Breast epithelium (tissue), 4 donors: Measurements from ENCODE around the gene ADAT3. TPM values are rescaled to one million over a fixed set of nuclear protein-coding genes. Genes with fewer than 3 reads are reported as not detected.

ENCODE experiments used
- DNase-seq, 2 donors: peaks; one replicate each; pipeline ENCODE4 v3.0.0-alpha.2; 2019; ENCODE audit warnings: low spot score in 2 of 2
- H3K27ac ChIP-seq, 2 donors: fragments of 200-600 bp; sonication (generic) in 1 of 2; one replicate each; pipeline ENCODE4 v1.5.1; 2016 to 2019; ENCODE audit warnings: mild to moderate bottlenecking in 1 of 2
- H3K27me3 ChIP-seq, 2 donors: fragments of 200-600 bp; sonication (generic) in 1 of 2; one replicate each; pipeline versions ENCODE4 v1.5.1 to v1.6.0; 2017 to 2019; ENCODE audit warnings: control low read depth in 1 of 2, mild to moderate bottlenecking in 1 of 2
- H3K36me3 ChIP-seq: fragments of 200-600 bp; one replicate; pipeline ENCODE4 v1.5.1; 2019
- H3K4me1 ChIP-seq, 2 donors: fragments of 200-600 bp; sonication (generic); one replicate each; pipeline ENCODE4 v1.5.1; 2016 to 2019; ENCODE audit warnings: control low read depth in 1 of 2
- H3K4me3 ChIP-seq, 3 donors: fragments of 200-600 bp; sonication (generic); 1 replicate in 2 of 3; 2 replicates in 1 of 3; pipeline ENCODE4 v1.5.1; 2016 to 2019; ENCODE audit warnings: mild to moderate bottlenecking in 3 of 3, moderate library complexity in 2 of 3
- H3K9me3 ChIP-seq, 2 donors: fragments of 200-600 bp; sonication (generic) in 1 of 2; one replicate each; pipeline ENCODE4 v1.5.1; 2016 to 2019; ENCODE audit warnings: control low read depth in 1 of 2
- POLR2A ChIP-seq: fragments of 450-650 bp; IDR thresholded peaks from one replicate; pipeline ENCODE4 v1.6.1; 2016; ENCODE audit warnings: antibody characterized with exemption, mild to moderate bottlenecking, moderate library complexity
- POLR2AphosphoS5 ChIP-seq, 3 donors: sonication (generic); formaldehyde crosslinking; IDR thresholded peaks; one replicate each; pipeline ENCODE4 v1.6.1; 2017; ENCODE audit warnings: antibody characterized with exemption in 3 of 3
- intact Hi-C: fragments of 100-400 bp; cut with DNase I; formaldehyde crosslinking; loops from one replicate; pipeline ENCODE4 v1.15.1; 2023; ENCODE audit warnings: low total_unique reads
- total RNA-seq, 3 donors: library from RNA; depleted of rRNA; stranded (reverse); fragments of >200 nt; gene quantifications; one replicate each; pipeline ENCODE4 v1.1.0, GENCODE V29; 2016
- TF ChIP-seq, protein P1 (sequence below), 3 donors: fragments of 450-650 bp; IDR thresholded peaks; one replicate each; pipeline ENCODE4 v1.5.1; 2016 to 2017; ENCODE audit warnings: antibody characterized with exemption in 3 of 3, mild to moderate bottlenecking in 3 of 3, moderate library complexity in 3 of 3

ADAT3 gene
- total RNA-seq, 3 donors from 2014 or later, result 1.1 to 5.4 (median 4.9) TPM

- TF ChIP-seq, protein P1, sequence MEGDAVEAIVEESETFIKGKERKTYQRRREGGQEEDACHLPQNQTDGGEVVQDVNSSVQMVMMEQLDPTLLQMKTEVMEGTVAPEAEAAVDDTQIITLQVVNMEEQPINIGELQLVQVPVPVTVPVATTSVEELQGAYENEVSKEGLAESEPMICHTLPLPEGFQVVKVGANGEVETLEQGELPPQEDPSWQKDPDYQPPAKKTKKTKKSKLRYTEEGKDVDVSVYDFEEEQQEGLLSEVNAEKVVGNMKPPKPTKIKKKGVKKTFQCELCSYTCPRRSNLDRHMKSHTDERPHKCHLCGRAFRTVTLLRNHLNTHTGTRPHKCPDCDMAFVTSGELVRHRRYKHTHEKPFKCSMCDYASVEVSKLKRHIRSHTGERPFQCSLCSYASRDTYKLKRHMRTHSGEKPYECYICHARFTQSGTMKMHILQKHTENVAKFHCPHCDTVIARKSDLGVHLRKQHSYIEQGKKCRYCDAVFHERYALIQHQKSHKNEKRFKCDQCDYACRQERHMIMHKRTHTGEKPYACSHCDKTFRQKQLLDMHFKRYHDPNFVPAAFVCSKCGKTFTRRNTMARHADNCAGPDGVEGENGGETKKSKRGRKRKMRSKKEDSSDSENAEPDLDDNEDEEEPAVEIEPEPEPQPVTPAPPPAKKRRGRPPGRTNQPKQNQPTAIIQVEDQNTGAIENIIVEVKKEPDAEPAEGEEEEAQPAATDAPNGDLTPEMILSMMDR (IDR thresholded peaks at IDR 0.05), result no peak
- TF ChIP-seq POLR2A (no peak), POLR2AphosphoS5 (IDR thresholded peaks at IDR 0.05) (no peak)
- Histone ChIP-seq H3K9me3 (no peaks in the 10 kb centered on the region), H3K27me3 (no peaks in the 10 kb centered on the region), H3K27ac (peak overlapping the region; percentile 94 to 95), H3K4me3 (peak overlapping the region; percentile 69 to 82 (median 70)), H3K4me1 (peaks cover 11 to 13% of the 10 kb centered on the region in 2 donors), H3K36me3 (no peaks in the 10 kb centered on the region)
- intact Hi-C loops, result loop anchor here (10.0 kb wide), 1 partner anchor 189 kb away; the partner anchor contains the start of genes IZUMO4 and MOB3A
- no peak for DNase-seq
Observed at GRCh38 chr19:1905863-1906375, 720 bp downstream of the ADAT3 start.

GRCh38 chr19:1906985-1907562 is 1.9 kb downstream of the ADAT3 start:
- H3K4me1 ChIP-seq, result peaks cover 11 to 13% of the 10 kb centered on the region in 2 donors
- H3K36me3 ChIP-seq, result no peaks in the 10 kb centered on the region
- intact Hi-C loops, result loop anchor here (10.0 kb wide), 1 partner anchor 188 kb away; the partner anchor contains the start of genes IZUMO4 and MOB3A
- no peaks in the 10 kb centered on the region for H3K9me3 ChIP-seq
- DNase-seq, result no peak
- H3K27ac ChIP-seq, result peak overlapping the region; percentile 93 to 94
- H3K4me3 ChIP-seq, result peak overlapping the region in 1 of 3 donors; percentile 52
- no peak for TF ChIP-seq POLR2A
- TF ChIP-seq, protein P1 (IDR thresholded peaks at IDR 0.05), result no peak
- TF ChIP-seq POLR2AphosphoS5 (IDR thresholded peaks at IDR 0.05), result no peak
- H3K27me3 ChIP-seq, result no peaks in the 10 kb centered on the region

DNA sequence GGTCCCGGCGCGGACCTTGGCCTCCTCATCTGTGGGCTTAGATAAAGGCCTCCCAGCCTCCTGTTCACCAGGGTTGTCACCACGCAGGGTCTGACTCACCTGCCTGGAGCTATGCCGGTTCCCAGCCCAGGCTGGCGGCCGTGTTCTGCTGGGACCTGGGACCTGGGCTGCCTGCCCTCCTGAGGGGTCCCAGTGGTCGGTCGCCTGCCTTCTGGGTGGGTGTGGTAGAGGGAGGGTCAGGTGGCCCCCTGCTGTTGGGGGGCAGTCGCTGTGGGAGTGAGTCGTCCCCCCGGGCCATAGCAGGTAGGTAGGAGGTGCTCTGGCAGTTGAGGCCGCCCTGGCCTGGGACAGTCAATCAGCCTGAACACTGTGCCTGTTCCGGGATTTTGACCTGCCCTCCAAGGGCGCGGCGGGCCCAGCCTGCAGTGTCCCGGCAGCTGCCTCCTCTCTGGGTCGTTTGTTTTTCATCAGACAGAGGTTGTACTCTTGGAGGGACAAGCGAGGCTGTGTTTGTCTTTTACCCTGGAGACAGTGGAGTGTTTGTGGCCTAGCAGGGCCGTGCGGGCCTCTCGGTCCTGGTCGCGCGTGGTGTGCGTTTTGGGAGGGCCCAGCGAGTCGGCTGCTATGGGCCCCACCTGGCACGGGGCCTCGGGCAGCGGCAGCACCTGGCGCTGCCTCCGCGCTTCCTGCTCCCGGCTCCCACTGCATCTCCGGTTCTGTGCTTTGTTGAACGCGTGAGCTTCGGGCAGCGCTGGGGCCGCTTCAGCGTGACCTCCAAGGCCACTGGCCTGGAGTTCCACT is 2.6 kb downstream of the ADAT3 start:
- Histone ChIP-seq H3K4me1 (peaks cover 11 to 13% of the 10 kb centered on the region in 2 donors), H3K9me3 (no peaks in the 10 kb centered on the region), H3K27ac (peak overlapping the region; percentile 93 to 94), H3K4me3 (peak overlapping the region in 2 of 3 donors; percentile 32 to 52), H3K36me3 (no peaks in the 10 kb centered on the region), H3K27me3 (no peaks in the 10 kb centered on the region)
- intact Hi-C loops, result loop anchor here (10.0 kb wide), 1 partner anchor 187 kb away; the partner anchor contains the start of genes IZUMO4 and MOB3A
- TF ChIP-seq POLR2A, result no peak
- peak in 1 of 3 donors; percentile 41 for TF ChIP-seq POLR2AphosphoS5 (IDR thresholded peaks at IDR 0.05)
- DNase-seq, result peak in 1 of 2 donors; percentile 52

DNA sequence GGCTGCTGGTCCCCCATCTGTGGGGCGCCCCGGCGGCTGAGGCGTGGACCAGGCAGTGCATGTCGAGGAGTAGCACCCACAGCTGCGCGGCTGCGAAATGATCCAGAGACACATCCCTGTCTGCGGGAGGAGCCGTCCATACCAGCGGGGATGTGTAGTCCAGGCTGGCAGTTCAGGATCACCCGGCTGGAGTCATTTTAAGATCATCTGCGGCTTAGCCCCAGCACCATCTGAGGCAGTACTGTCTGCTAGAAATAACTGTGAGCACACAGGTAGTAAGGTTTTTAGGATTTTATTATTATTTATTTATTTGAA is 3.1 kb downstream of the ADAT3 start:
- no peak for DNase-seq
- H3K27ac ChIP-seq, result peak overlapping the region; percentile 93 to 94
- TF ChIP-seq POLR2A (no peak), POLR2AphosphoS5 (IDR thresholded peaks at IDR 0.05) (no peak)
- TF ChIP-seq, protein P1 (IDR thresholded peaks at IDR 0.05), result no peak
- H3K4me1 ChIP-seq, result peaks cover 11 to 13% of the 10 kb centered on the region in 2 donors
- peak overlapping the region in 2 of 3 donors; percentile 32 to 52 for H3K4me3 ChIP-seq
- no peaks in the 10 kb centered on the region for H3K9me3 ChIP-seq
- intact Hi-C loops, result loop anchor here (10.0 kb wide), 1 partner anchor 186 kb away; the partner anchor contains the start of genes IZUMO4 and MOB3A
- no peaks in the 10 kb centered on the region for H3K27me3 ChIP-seq
- no peaks in the 10 kb centered on the region for H3K36me3 ChIP-seq

DNA sequence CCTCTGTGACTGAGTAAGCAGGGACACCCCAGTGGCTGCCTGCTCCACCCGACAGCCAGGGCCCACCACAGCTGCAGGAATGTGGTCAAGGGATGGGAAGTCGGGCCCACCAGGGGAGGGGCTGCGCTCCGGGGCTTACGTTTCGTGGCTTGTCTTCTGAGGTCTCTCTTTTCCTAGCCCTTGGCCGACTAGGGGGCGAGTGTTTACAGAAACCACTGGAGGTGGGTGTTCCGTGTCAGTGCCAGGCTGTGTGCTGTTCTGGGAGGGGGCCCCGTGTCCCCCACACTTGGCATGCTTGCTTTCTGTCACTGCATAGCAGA is 4.5 kb downstream of the ADAT3 start:
- Histone ChIP-seq H3K36me3 (no peaks in the 10 kb centered on the region), H3K4me3 (peak overlapping the region in 1 of 3 donors; percentile 30), H3K9me3 (no peaks in the 10 kb centered on the region), H3K27ac (peak overlapping the region; percentile 81 to 93), H3K27me3 (no peaks in the 10 kb centered on the region), H3K4me1 (peaks cover 13 to 18% of the 10 kb centered on the region in 2 donors)
- intact Hi-C loops, result loop anchor here (10.0 kb wide), 1 partner anchor 185 kb away; the partner anchor contains the start of genes IZUMO4 and MOB3A
- no peak for DNase-seq
- TF ChIP-seq, protein P1 (IDR thresholded peaks at IDR 0.05), result no peak
- TF ChIP-seq POLR2AphosphoS5 (IDR thresholded peaks at IDR 0.05), result no peak
- TF ChIP-seq POLR2A, result no peak
